Activated CD4-positive, alpha-beta T cell treated with anti-CD3 and anti-CD28 coated beads, Interleukin-2, Interleukin-4, amounts not matched to agents 100 ng/mL and 50 ng/mL, durations not matched to agents 16 hours and 8 hours (primary cell): ENCODE measurements around the gene GAB2.
"Not testable (repeated sequence)": the region's sequence is repeated elsewhere in the genome, so short reads cannot be mapped to it uniquely, and the experiment has no call there.

Experiments used
- DNase-seq: peaks from one replicate; pipeline ENCODE4 v3.0.0-alpha.2; 2020; ENCODE audit warnings: low spot score

Gene GAB2

GRCh38 chr11:78181185-78181584 is 236.4 kb downstream of the GAB2 start:
- DNase-seq, result no peak

- no peak for DNase-seq
Measured at GRCh38 chr11:78180751-78181150, 236.9 kb downstream of the GAB2 start.

GRCh38 chr11:78179459-78180071 is 238.1 kb downstream of the GAB2 start:
- DNase-seq, result no peak

- no peak for DNase-seq
Measured at GRCh38 chr11:78177216-78177615, 240.4 kb downstream of the GAB2 start.

GRCh38 chr11:78176605-78177141 is 240.9 kb downstream of the GAB2 start:
- DNase-seq, result no peak

GRCh38 chr11:78175862-78176261 is 241.8 kb downstream of the GAB2 start:
- DNase-seq, result not testable (repeated sequence)

GRCh38 chr11:78171951-78172350 is 245.7 kb downstream of the GAB2 start:
- DNase-seq, result no peak

- DNase-seq, result no peak
Measured at GRCh38 chr11:78170874-78171549, 246.6 kb downstream of the GAB2 start.

GRCh38 chr11:78170413-78170812 is 247.2 kb downstream of the GAB2 start:
- DNase-seq, result no peak

GRCh38 chr11:78168539-78169477 is 248.8 kb downstream of the GAB2 start:
- DNase-seq, result no peak

GRCh38 chr11:78166855-78167469 is 250.7 kb downstream of the GAB2 start:
- no peak for DNase-seq
